IPS-18a (cell line): ENCODE results near the gene POU2F2.
"Not testable (repeated sequence)": the region's sequence is repeated elsewhere in the genome, so short reads cannot be mapped to it uniquely, and the experiment has no call there.

Experiments
- H3K27ac ChIP-seq: one replicate; pipeline ENCODE4 v1.5.1; 2013; ENCODE audit warnings: low read length
- H3K27me3 ChIP-seq: one replicate; pipeline ENCODE4 v1.6.1; 2013; ENCODE audit warnings: mild to moderate bottlenecking, low read length; ENCODE audit not compliant: control insufficient read depth, insufficient read depth
- H3K36me3 ChIP-seq: one replicate; pipeline ENCODE4 v1.6.1; 2013; ENCODE audit warnings: low read depth, low read length; ENCODE audit not compliant: control insufficient read depth
- H3K4me1 ChIP-seq: one replicate; pipeline ENCODE4 v1.6.1; 2013; ENCODE audit warnings: low read depth, low read length; ENCODE audit not compliant: control insufficient read depth
- H3K4me3 ChIP-seq: one replicate; pipeline ENCODE4 v1.5.1; 2013; ENCODE audit warnings: low read length
- H3K9ac ChIP-seq: one replicate; pipeline ENCODE4 v1.6.1; 2013; ENCODE audit warnings: mild to moderate bottlenecking, low read length, moderate library complexity
- H3K9me3 ChIP-seq: one replicate; pipeline ENCODE4 v1.6.1; 2013; ENCODE audit warnings: low read depth, low read length; ENCODE audit not compliant: control insufficient read depth

POU2F2 gene

GRCh38 chr19:42108527-42109389 lies 23.5 kb downstream of the POU2F2 start:
- Histone ChIP-seq H3K27ac (no peak overlapping the region), H3K4me3 (no peak overlapping the region), H3K9me3 (no peaks in the 10 kb centered on the region), H3K36me3 (no peaks in the 10 kb centered on the region), H3K9ac (no peak overlapping the region), H3K27me3 (peaks cover 7% of the 10 kb centered on the region), H3K4me1 (peaks cover 8% of the 10 kb centered on the region)

DNA sequence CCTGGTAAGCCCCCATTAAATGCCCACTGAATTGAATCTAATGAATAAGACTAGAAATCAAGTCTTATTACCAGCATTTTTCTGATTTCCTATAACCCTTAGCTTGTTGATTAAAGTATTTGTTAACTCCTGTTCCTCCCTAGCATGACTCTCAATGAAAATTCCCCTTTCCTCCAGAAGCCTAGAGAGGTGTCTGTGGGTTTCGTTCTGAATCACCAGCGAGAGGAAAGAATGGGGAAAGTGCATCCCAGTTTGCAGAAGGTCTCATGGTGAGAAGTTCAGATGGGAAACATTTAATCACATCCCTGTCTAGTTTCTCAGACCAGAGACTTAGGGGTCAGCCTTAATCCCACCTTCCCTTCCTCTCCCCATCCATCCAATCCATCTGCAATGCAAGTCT lies 26.9 kb downstream of the POU2F2 start:
- peaks cover 4% of the 10 kb centered on the region for H3K4me1 ChIP-seq
- H3K36me3 ChIP-seq = no peaks in the 10 kb centered on the region
- H3K27ac ChIP-seq = no peak overlapping the region
- H3K9ac ChIP-seq = no peak overlapping the region
- peaks cover 7% of the 10 kb centered on the region for H3K27me3 ChIP-seq
- no peaks in the 10 kb centered on the region for H3K9me3 ChIP-seq
- H3K4me3 ChIP-seq = no peak overlapping the region

- Histone ChIP-seq H3K27me3 (peaks cover 7% of the 10 kb centered on the region), H3K9ac (no peak overlapping the region), H3K36me3 (no peaks in the 10 kb centered on the region), H3K27ac (no peak overlapping the region), H3K4me1 (no peaks in the 10 kb centered on the region), H3K9me3 (no peaks in the 10 kb centered on the region), H3K4me3 (no peak overlapping the region)
Observed at GRCh38 chr19:42102877-42103276, 29.4 kb downstream of the POU2F2 start.

DNA sequence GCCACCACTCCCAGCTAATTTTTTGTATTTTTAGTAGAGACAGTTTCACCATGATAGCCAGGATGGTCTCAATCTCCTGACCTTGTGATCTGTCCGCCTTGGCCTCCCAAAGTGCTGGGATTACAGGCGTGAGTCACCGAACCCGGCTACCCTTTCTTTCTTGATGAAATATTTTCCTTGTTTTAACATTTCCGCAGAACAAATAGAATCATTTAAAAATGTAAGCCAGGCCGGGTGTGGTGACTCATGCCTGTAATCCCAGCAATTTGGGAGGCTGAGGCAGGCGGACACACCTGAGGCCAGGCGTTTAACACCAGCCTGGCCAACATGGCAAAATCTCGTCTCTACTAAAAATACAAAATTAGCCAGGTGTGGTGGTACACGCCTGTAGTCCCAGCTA lies 32.0 kb downstream of the POU2F2 start:
- H3K4me3 ChIP-seq, H3K9me3 ChIP-seq, H3K27ac ChIP-seq, H3K27me3 ChIP-seq, H3K9ac ChIP-seq, H3K36me3 ChIP-seq, H3K4me1 ChIP-seq: not testable (repeated sequence)

- Histone ChIP-seq H3K36me3 (no peaks in the 10 kb centered on the region), H3K9me3 (no peaks in the 10 kb centered on the region), H3K27ac (no peak overlapping the region), H3K27me3 (peaks cover 5% of the 10 kb centered on the region), H3K4me3 (no peak overlapping the region), H3K4me1 (no peaks in the 10 kb centered on the region), H3K9ac (no peak overlapping the region)
Observed at GRCh38 chr19:42099336-42099925, 32.8 kb downstream of the POU2F2 start.

DNA sequence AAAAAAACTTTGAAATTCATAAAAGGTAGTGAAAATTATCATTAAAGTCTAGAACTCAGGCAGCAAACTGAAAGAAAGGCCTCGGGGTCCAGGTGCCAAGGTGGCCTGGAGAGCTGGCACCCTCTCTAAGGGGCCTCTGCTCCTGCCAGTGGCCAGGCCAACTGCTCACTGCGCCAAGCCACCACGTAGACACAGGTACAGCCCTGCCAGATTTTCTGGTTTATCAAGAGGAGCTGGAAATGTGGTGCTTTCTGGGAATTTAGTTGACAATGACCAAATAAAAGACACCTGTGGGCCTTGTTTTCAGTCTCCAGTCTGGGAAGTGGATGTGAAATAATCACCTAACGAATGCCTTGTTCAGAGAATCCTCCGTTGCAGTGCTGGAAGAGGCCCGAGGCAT lies 33.5 kb downstream of the POU2F2 start:
- Histone ChIP-seq H3K27me3 (peaks cover 5% of the 10 kb centered on the region), H3K27ac (no peak overlapping the region), H3K4me1 (no peaks in the 10 kb centered on the region), H3K36me3 (no peaks in the 10 kb centered on the region), H3K4me3 (no peak overlapping the region), H3K9ac (no peak overlapping the region), H3K9me3 (no peaks in the 10 kb centered on the region)

DNA sequence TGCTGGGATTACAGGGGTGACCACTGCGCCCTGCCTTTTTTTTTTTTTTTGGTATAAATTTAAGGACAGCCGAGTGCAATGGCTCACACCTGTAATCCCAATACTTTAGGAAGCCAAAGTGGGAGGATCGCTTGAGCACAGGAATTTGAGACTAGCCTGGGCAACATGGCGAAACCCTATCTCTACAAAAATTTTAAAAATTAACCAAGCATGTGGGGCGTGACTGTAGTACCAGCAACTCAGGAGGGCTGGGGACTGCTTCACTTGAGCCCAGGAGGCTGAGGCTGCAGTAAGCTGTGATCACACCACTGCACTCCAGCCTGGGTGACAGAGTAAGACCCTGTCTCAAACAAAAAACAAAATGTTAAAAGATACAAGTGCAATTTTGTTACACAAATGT lies 34.8 kb downstream of the POU2F2 start:
- no peaks in the 10 kb centered on the region for H3K4me1 ChIP-seq
- no peaks in the 10 kb centered on the region for H3K36me3 ChIP-seq
- no peaks in the 10 kb centered on the region for H3K9me3 ChIP-seq
- no peak overlapping the region for H3K27ac ChIP-seq
- H3K27me3 ChIP-seq = peaks cover 5% of the 10 kb centered on the region
- H3K9ac ChIP-seq = no peak overlapping the region
- H3K4me3 ChIP-seq = no peak overlapping the region

GRCh38 chr19:42096255-42096837 lies 35.9 kb downstream of the POU2F2 start:
- peak overlapping the region; percentile 54 for H3K4me3 ChIP-seq
- no peak overlapping the region for H3K27ac ChIP-seq
- no peaks in the 10 kb centered on the region for H3K36me3 ChIP-seq
- H3K9me3 ChIP-seq = no peaks in the 10 kb centered on the region
- H3K27me3 ChIP-seq = peaks cover 5% of the 10 kb centered on the region
- no peaks in the 10 kb centered on the region for H3K4me1 ChIP-seq
- H3K9ac ChIP-seq = no peak overlapping the region

- Histone ChIP-seq H3K36me3 (no peaks in the 10 kb centered on the region), H3K9me3 (no peaks in the 10 kb centered on the region), H3K4me1 (no peaks in the 10 kb centered on the region), H3K27me3 (peaks cover 5% of the 10 kb centered on the region), H3K9ac (no peak overlapping the region), H3K4me3 (peak overlapping the region; percentile 54), H3K27ac (no peak overlapping the region)
Observed at GRCh38 chr19:42095814-42096230, 36.4 kb downstream of the POU2F2 start.

- Histone ChIP-seq H3K4me1 (no peaks in the 10 kb centered on the region), H3K9ac (no peak overlapping the region), H3K27ac (no peak overlapping the region), H3K36me3 (no peaks in the 10 kb centered on the region), H3K27me3 (peaks cover 5% of the 10 kb centered on the region), H3K9me3 (no peaks in the 10 kb centered on the region), H3K4me3 (no peak overlapping the region)
Observed at GRCh38 chr19:42095142-42095813, 37.0 kb downstream of the POU2F2 start.

GRCh38 chr19:42093926-42094325 lies 38.3 kb downstream of the POU2F2 start:
- Histone ChIP-seq H3K27me3 (peaks cover 5% of the 10 kb centered on the region), H3K4me3 (no peak overlapping the region), H3K9me3 (no peaks in the 10 kb centered on the region), H3K27ac (no peak overlapping the region), H3K4me1 (peaks cover 4% of the 10 kb centered on the region), H3K9ac (no peak overlapping the region), H3K36me3 (no peaks in the 10 kb centered on the region)
